Smooth muscle cell (in vitro differentiated cells): Measurements from ENCODE around the gene OCIAD1. TPM values are rescaled to one million over a fixed set of nuclear protein-coding genes. Genes with fewer than 3 reads are reported as not detected.
A peak's percentile ranks its signal among the peaks of the same experiment; 100 is the strongest.
"Not testable (repeated sequence)": the region's sequence is repeated elsewhere in the genome, so short reads cannot be mapped to it uniquely, and the experiment has no call there.

ENCODE experiments used
- DNase-seq: peaks from one replicate; lab custom pipeline; 2025; ENCODE audit not compliant: unreplicated experiment; lab: John Stamatoyannopoulos, UW
- H2AFZ ChIP-seq: fragments of 200-600 bp; sonication (generic); 2 replicates; pipeline ENCODE4 v1.6.0; 2016; ENCODE audit warnings: antibody characterized with exemption, low read depth, mild to moderate bottlenecking
- H3F3A ChIP-seq: fragments of 200-600 bp; sonication (generic); 2 replicates; pipeline ENCODE4 v1.6.0; 2017; ENCODE audit warnings: antibody characterized with exemption, low read depth
- H3K27ac ChIP-seq: fragments of 200-600 bp; sonication (generic); 2 replicates; pipeline ENCODE4 v1.5.1; 2016; ENCODE audit warnings: low read depth, mild to moderate bottlenecking
- H3K27me3 ChIP-seq: fragments of 200-600 bp; sonication (generic); 2 replicates; pipeline ENCODE4 v1.6.1; 2016; ENCODE audit warnings: low read depth, mild to moderate bottlenecking
- H3K36me3 ChIP-seq: fragments of 200-600 bp; sonication (generic); 2 replicates; pipeline ENCODE4 v1.5.1; 2016; ENCODE audit warnings: low read depth
- H3K4me1 ChIP-seq: fragments of 200-600 bp; sonication (generic); 2 replicates; pipeline ENCODE4 v1.5.1; 2016; ENCODE audit warnings: low read depth
- H3K4me2 ChIP-seq: fragments of 200-600 bp; sonication (generic); 2 replicates; pipeline ENCODE4 v1.6.0; 2016; ENCODE audit warnings: mild to moderate bottlenecking
- H3K4me3 ChIP-seq: fragments of 200-600 bp; sonication (generic); 2 replicates; pipeline ENCODE4 v1.5.1; 2016; ENCODE audit warnings: mild to moderate bottlenecking
- H3K79me2 ChIP-seq: fragments of 200-600 bp; sonication (generic); 2 replicates; pipeline ENCODE4 v1.6.0; 2016; ENCODE audit warnings: low read depth, mild to moderate bottlenecking
- H3K9ac ChIP-seq: fragments of 200-600 bp; sonication (generic); 2 replicates; pipeline ENCODE4 v1.6.0; 2016; ENCODE audit warnings: low read depth
- H3K9me3 ChIP-seq: fragments of 200-600 bp; sonication (generic); replicated peaks from 2 replicates; pipeline ENCODE4 v1.5.1; 2016; ENCODE audit warnings: low read depth
- H4K20me1 ChIP-seq: fragments of 200-600 bp; sonication (generic); 2 replicates; pipeline ENCODE4 v1.6.0; 2016; ENCODE audit warnings: low read depth
- WGBS: methylation state at CpG from one replicate; pipeline ENCODE4 v1.1.7; 2016; ENCODE audit warnings: low lambda C conversion rate; 5-methylcytosine and 5-hydroxymethylcytosine counted together
- polyA plus RNA-seq: library from polyadenylated mRNA; unstranded; fragments of >200 nt; fragmentation: Nextera tagmentation; extraction: Ambion mirVana; gene quantifications from 2 replicates; pipeline ENCODE4 v1.2.1, GENCODE V29; 2016
- total RNA-seq: library from RNA; depleted of rRNA; stranded (reverse); fragments of >200 nt; gene quantifications from 2 replicates; pipeline ENCODE4 v1.2.3, GENCODE V29; 2014
- TF ChIP-seq, protein P1 (sequence below): fragments of 200-600 bp; sonication (generic); IDR thresholded peaks from 2 replicates; pipeline ENCODE4 v1.5.1; 2017; ENCODE audit warnings: borderline replicate concordance, mild to moderate bottlenecking, antibody characterized with exemption; ENCODE audit not compliant: insufficient read depth, poor library complexity, severe bottlenecking

The OCIAD1 gene
- total and polyA plus RNA-seq, 2 experiments from 2014 or later = 130 to 196 TPM

- H3K27ac ChIP-seq = no peak overlapping the region
- whole genome bisulfite sequencing = 84% methylated on average over 8 of the region's 8 CpGs
- TF ChIP-seq, protein P1, sequence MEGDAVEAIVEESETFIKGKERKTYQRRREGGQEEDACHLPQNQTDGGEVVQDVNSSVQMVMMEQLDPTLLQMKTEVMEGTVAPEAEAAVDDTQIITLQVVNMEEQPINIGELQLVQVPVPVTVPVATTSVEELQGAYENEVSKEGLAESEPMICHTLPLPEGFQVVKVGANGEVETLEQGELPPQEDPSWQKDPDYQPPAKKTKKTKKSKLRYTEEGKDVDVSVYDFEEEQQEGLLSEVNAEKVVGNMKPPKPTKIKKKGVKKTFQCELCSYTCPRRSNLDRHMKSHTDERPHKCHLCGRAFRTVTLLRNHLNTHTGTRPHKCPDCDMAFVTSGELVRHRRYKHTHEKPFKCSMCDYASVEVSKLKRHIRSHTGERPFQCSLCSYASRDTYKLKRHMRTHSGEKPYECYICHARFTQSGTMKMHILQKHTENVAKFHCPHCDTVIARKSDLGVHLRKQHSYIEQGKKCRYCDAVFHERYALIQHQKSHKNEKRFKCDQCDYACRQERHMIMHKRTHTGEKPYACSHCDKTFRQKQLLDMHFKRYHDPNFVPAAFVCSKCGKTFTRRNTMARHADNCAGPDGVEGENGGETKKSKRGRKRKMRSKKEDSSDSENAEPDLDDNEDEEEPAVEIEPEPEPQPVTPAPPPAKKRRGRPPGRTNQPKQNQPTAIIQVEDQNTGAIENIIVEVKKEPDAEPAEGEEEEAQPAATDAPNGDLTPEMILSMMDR = no peak
- no peaks in the 10 kb centered on the region for H3K36me3 ChIP-seq
- H3K4me1 ChIP-seq = no peaks in the 10 kb centered on the region
- H3F3A ChIP-seq = no peaks in the 10 kb centered on the region
- no peak for DNase-seq
- H3K9me3 ChIP-seq = no peaks in the 10 kb centered on the region
- no peak overlapping the region for H3K9ac ChIP-seq
- H3K4me2 ChIP-seq = no peak overlapping the region
- H3K4me3 ChIP-seq = no peak overlapping the region
- no peak overlapping the region for H2AFZ ChIP-seq
- H3K79me2 ChIP-seq = no peaks in the 10 kb centered on the region
- H4K20me1 ChIP-seq = no peaks in the 10 kb centered on the region
- no peaks in the 10 kb centered on the region for H3K27me3 ChIP-seq
Observed at GRCh38 chr4:48804584-48805301, 26.1 kb upstream of the OCIAD1 start.

- DNase-seq = no peak
- 73% methylated on average over 6 of the region's 6 CpGs for WGBS
- H3K27ac ChIP-seq = no peak overlapping the region
- peaks cover under 1% of the 10 kb centered on the region for H3K4me1 ChIP-seq
- H3K36me3 ChIP-seq = no peaks in the 10 kb centered on the region
- TF ChIP-seq, protein P1 = no peak
- peak overlapping the region; percentile 43 for H2AFZ ChIP-seq
- H3K4me2 ChIP-seq = no peak overlapping the region
- no peaks in the 10 kb centered on the region for H3K79me2 ChIP-seq
- H3K9me3 ChIP-seq = no peaks in the 10 kb centered on the region
- H3K4me3 ChIP-seq = no peak overlapping the region
- H3K9ac ChIP-seq = no peak overlapping the region
- no peaks in the 10 kb centered on the region for H3F3A ChIP-seq
- H3K27me3 ChIP-seq = no peaks in the 10 kb centered on the region
- no peaks in the 10 kb centered on the region for H4K20me1 ChIP-seq
Observed at GRCh38 chr4:48812866-48813265, 18.0 kb upstream of the OCIAD1 start.

DNA sequence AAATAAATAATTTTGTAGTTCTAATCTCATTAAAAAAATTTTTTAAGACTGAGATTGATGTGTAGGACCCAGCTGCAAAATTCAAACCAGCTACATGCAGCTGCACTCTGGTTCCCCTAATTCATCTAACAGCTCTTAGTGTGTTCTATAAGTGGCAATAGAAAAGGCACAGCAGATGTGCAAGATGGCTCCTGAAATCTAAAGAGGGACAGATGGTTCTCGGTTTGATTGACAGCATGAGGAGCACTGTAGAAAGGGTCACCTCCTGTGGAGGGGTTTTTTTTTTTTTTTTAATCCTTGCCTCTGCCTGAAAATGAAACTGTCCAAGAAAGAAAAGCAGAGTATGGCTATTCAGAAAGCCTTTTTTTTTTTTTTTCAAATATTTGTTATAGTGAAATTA lies 16.9 kb upstream of the OCIAD1 start:
- Histone ChIP-seq H4K20me1 (no peaks in the 10 kb centered on the region), H3K4me2 (no peak overlapping the region), H3K9me3 (no peaks in the 10 kb centered on the region), H3K27me3 (no peaks in the 10 kb centered on the region), H3K4me1 (peaks cover 3% of the 10 kb centered on the region), H3K27ac (no peak overlapping the region), H3K36me3 (no peaks in the 10 kb centered on the region), H3K9ac (no peak overlapping the region), H3F3A (no peaks in the 10 kb centered on the region), H3K79me2 (no peaks in the 10 kb centered on the region), H2AFZ (no peak overlapping the region), H3K4me3 (no peak overlapping the region)
- no peak for DNase-seq
- TF ChIP-seq, protein P1 = no peak
- 90% methylated on average over 1 of the region's 1 CpG for WGBS

DNA sequence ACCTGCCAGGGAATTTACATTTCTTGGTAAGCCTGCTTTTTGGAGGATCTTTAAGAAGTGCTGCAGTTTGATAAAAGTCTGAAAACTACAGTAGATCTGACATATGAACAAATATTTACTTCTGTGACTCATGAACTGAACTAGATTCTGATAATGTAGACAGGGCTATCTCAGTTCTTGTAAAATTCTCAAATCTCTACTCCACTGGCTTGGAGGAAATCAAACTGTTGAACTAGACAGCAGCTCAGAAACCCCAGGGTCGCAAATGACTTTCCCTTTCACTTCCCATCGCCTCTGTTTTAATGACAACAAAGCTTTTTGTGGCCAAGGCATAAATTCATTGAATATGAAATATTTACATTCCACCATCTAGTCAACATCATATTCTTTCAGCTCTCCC lies 15.4 kb upstream of the OCIAD1 start:
- TF ChIP-seq, protein P1 = no peak
- H4K20me1 ChIP-seq = no peaks in the 10 kb centered on the region
- no peaks in the 10 kb centered on the region for H3K9me3 ChIP-seq
- no peak overlapping the region for H3K9ac ChIP-seq
- no peak overlapping the region for H3K4me2 ChIP-seq
- WGBS = 67% methylated on average over 2 of the region's 2 CpGs
- no peaks in the 10 kb centered on the region for H3F3A ChIP-seq
- no peak overlapping the region for H3K4me3 ChIP-seq
- no peak for DNase-seq
- H3K27ac ChIP-seq = no peak overlapping the region
- no peak overlapping the region for H2AFZ ChIP-seq
- H3K4me1 ChIP-seq = peaks cover 3% of the 10 kb centered on the region
- H3K27me3 ChIP-seq = no peaks in the 10 kb centered on the region
- H3K36me3 ChIP-seq = no peaks in the 10 kb centered on the region
- no peaks in the 10 kb centered on the region for H3K79me2 ChIP-seq

DNA sequence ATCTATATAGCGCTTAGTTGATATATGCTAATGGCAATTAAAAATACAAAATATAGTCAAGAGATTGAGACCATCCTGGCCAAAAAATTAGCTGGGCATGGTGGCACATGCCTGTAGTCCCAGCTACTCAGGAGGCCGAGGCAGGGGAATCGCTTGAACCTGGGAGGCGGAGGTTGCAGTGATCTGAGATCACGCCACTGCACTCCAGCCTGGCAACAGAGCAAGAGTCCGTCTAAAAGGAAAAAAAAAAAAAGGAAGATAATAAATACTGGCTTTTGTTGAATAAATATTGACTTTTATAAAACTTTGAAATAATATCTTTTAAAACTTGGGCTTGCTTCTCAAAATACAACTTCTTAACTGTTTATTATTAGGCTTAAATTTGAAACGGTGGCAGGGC lies 14.6 kb upstream of the OCIAD1 start:
- not testable (repeated sequence) for H4K20me1 ChIP-seq, H3K4me2 ChIP-seq, H3K9me3 ChIP-seq, H3K36me3 ChIP-seq, H3K27me3 ChIP-seq, H3K9ac ChIP-seq, H3K79me2 ChIP-seq, H3K27ac ChIP-seq, H3K4me3 ChIP-seq, H3F3A ChIP-seq, H2AFZ ChIP-seq, H3K4me1 ChIP-seq, DNase-seq
- 94% methylated on average over 7 of the region's 7 CpGs for WGBS
